ENCODE data around the gene PLCB3. TPM values are rescaled to one million over a fixed set of nuclear protein-coding genes. Genes with fewer than 3 reads are reported as not detected.

PLCB3 gene
- total RNA-seq, 1 experiment from 2014 or later = 40.6 TPM

- H3K4me3 ChIP-seq (ENCODE audit: low read depth, low read length) = no peak overlapping the region
- H3K4me3 Mint-ChIP-seq (ENCODE audit: unreplicated experiment) = peak overlapping the region; percentile 82
- BruUV-seq (replicated peaks) = no TSS peak
Measured at GRCh38 chr11:64283092-64283491, 31.8 kb downstream of the PLCB3 start.

GRCh38 chr11:64284048-64284961 lies 33.0 kb downstream of the PLCB3 start, which contains the start of gene BAD:
Gene BAD (minus strand): TSS chr11:64284665. CDS start chr11:64284368, 297 bp downstream.
- no peaks in the 10 kb centered on the region for H3K9me3 ChIP-seq
- ChIA-PET CTCF (interaction anchor here (0.5 to 2.8 kb wide), 5 partner anchors 14 to 602 kb away, joined by 3 to 15 read pairs (median 6); no protein-coding TSS in a partner anchor), POLR2A (interaction anchor here (0.8 to 2.1 kb wide), 5 partner anchors 13 to 71 kb away, joined by 3 to 10 read pairs (median 5); partner anchors contain the start of genes PRDX5 and TRMT112)
- peak; percentile 95 to 97 for DNase-seq
- peak within 1 kb of the TSS; percentile 91 for H3K27ac Mint-ChIP-seq (ENCODE audit: unreplicated experiment)
- H3K27me3 Mint-ChIP-seq (ENCODE audit: insufficient read depth, unreplicated experiment) = no peaks in the 10 kb centered on the region
- intact Hi-C loops (cut with micrococcal nuclease; ENCODE audit: unreplicated experiment) = loop anchor here (1.0 to 2.0 kb wide), 2 partner anchors 14 to 20 kb away; partner anchors contain the start of gene ESRRA
- H3K27me3 ChIP-seq (replicated peaks; ENCODE audit: control insufficient read depth, insufficient read depth, low read length) = no peaks in the 10 kb centered on the region
- BruUV-seq (replicated peaks) = no TSS peak
- no peaks in the 10 kb centered on the region; the same call in 1 of the 2 replicates for H3K36me3 ChIP-seq (ENCODE audit: control insufficient read depth, insufficient read depth, low read length)
- H3K4me3 ChIP-seq (ENCODE audit: low read depth, low read length) = peak within 1 kb of the TSS; percentile 74
- H3K4me1 ChIP-seq = peaks cover 5% of the 10 kb centered on the region
- no peak for TF ChIP-seq CTCF (IDR thresholded peaks at IDR 0.05; ENCODE audit: insufficient read depth in 1 of 2, low read depth in 1 of 2, low read length in 1 of 2, severe bottlenecking in 1 of 2, unreplicated experiment in 1 of 2)
- peaks cover 23% of the 10 kb centered on the region for H3K36me3 Mint-ChIP-seq (ENCODE audit: insufficient read depth, unreplicated experiment)
- H3K9me3 Mint-ChIP-seq (ENCODE audit: unreplicated experiment) = no peaks in the 10 kb centered on the region
- peak within 1 kb of the TSS; percentile 82 for H3K4me3 Mint-ChIP-seq (ENCODE audit: unreplicated experiment)
- peaks cover 14% of the 10 kb centered on the region for H3K4me1 Mint-ChIP-seq (ENCODE audit: low read depth, unreplicated experiment)

More at GRCh38 chr11:64283092-64283491, 31.8 kb downstream of the PLCB3 start:
- H3K9me3 Mint-ChIP-seq (ENCODE audit: unreplicated experiment) = no peaks in the 10 kb centered on the region
- no peak for DNase-seq
- H3K27me3 Mint-ChIP-seq (ENCODE audit: insufficient read depth, unreplicated experiment) = no peaks in the 10 kb centered on the region
- ChIA-PET POLR2A (no interaction called here), CTCF (interaction anchor here (2.8 kb wide), 1 partner anchor 13 kb away, joined by 15 read pairs; no protein-coding TSS in a partner anchor)
- Histone ChIP-seq H3K36me3 (ENCODE audit: control insufficient read depth, insufficient read depth, low read length) (no peaks in the 10 kb centered on the region; the same call in none of the 2 replicates), H3K9me3 (no peaks in the 10 kb centered on the region), H3K27me3 (replicated peaks; ENCODE audit: control insufficient read depth, insufficient read depth, low read length) (no peaks in the 10 kb centered on the region), H3K4me1 (peaks cover 5% of the 10 kb centered on the region)
- H3K27ac Mint-ChIP-seq (ENCODE audit: unreplicated experiment) = no peak overlapping the region
- intact Hi-C loops (cut with micrococcal nuclease; ENCODE audit: unreplicated experiment) = no loop called here
- H3K4me1 Mint-ChIP-seq (ENCODE audit: low read depth, unreplicated experiment) = peaks cover 14% of the 10 kb centered on the region
- peaks cover 23% of the 10 kb centered on the region for H3K36me3 Mint-ChIP-seq (ENCODE audit: insufficient read depth, unreplicated experiment)
- no peak for TF ChIP-seq CTCF (IDR thresholded peaks at IDR 0.05; ENCODE audit: insufficient read depth in 1 of 2, low read depth in 1 of 2, low read length in 1 of 2, severe bottlenecking in 1 of 2, unreplicated experiment in 1 of 2)
